Heart left ventricle (tissue), 16 donors: Measurements from ENCODE around the gene IDH3G. TPM values are rescaled to one million over a fixed set of nuclear protein-coding genes. Genes with fewer than 3 reads are reported as not detected.

Source experiments
- ATAC-seq, 4 donors: fragments of 200-7000 bp; cut with Tn5 transposase; one replicate each; pipeline ENCODE4 v1.9.1; 2020 to 2022; ENCODE audit warnings: moderate library complexity in 4 of 4, mild to moderate bottlenecking in 3 of 4, moderate number of reproducible peaks in 1 of 4
- DNase-seq, 5 donors: peaks; one replicate each; pipeline ENCODE4 v3.0.0-alpha.2; 2020
- H3K27ac ChIP-seq, 12 donors: fragments of 200-600 bp; sonication (generic) in 4 of 12; one replicate each; pipeline versions ENCODE4 v1.5.0 to v1.8.0; 2016 to 2022; ENCODE audit warnings: mild to moderate bottlenecking in 2 of 12
- H3K27me3 ChIP-seq, 9 donors: fragments of 200-600 bp; sonication (generic) in 2 of 9; one replicate each; pipeline versions ENCODE4 v1.5.1 to v1.8.0; 2016 to 2022; ENCODE audit warnings: mild to moderate bottlenecking in 3 of 9
- H3K36me3 ChIP-seq, 9 donors: fragments of 200-600 bp; sonication (generic) in 2 of 9; one replicate each; pipeline versions ENCODE4 v1.5.0 to v1.8.0; 2018 to 2022; ENCODE audit warnings: mild to moderate bottlenecking in 2 of 9
- H3K4me1 ChIP-seq, 12 donors: fragments of 200-600 bp; sonication (generic) in 4 of 12; one replicate each; pipeline versions ENCODE4 v1.5.0 to v1.8.0; 2016 to 2022; ENCODE audit warnings: mild to moderate bottlenecking in 3 of 12
- H3K4me3 ChIP-seq, 12 donors: fragments of 200-600 bp; sonication (generic) in 4 of 12; one replicate each; pipeline versions ENCODE4 v1.5.0 to v1.8.0; 2017 to 2022; ENCODE audit warnings: mild to moderate bottlenecking in 9 of 12, moderate library complexity in 4 of 12
- H3K9me3 ChIP-seq, 12 donors: fragments of 200-600 bp; sonication (generic) in 4 of 12; one replicate each; pipeline versions ENCODE4 v1.5.0 to v1.8.0; 2016 to 2022; ENCODE audit warnings: mild to moderate bottlenecking in 1 of 12
- CTCF ChIP-seq, 12 donors: fragments of 200-600 bp; sonication (generic) in 4 of 12; IDR thresholded peaks; one replicate each; pipeline versions ENCODE4 v1.5.0 to v1.8.0; 2018 to 2022; ENCODE audit warnings: antibody characterized with exemption in 12 of 12, mild to moderate bottlenecking in 5 of 12
- POLR2A ChIP-seq, 2 donors: fragments of 450-650 bp; IDR thresholded peaks; one replicate each; pipeline ENCODE4 v1.6.1; 2017; ENCODE audit warnings: antibody characterized with exemption in 2 of 2, mild to moderate bottlenecking in 2 of 2, moderate library complexity in 2 of 2
- WGBS, 4 donors: extraction: QIAGEN DNeasy Blood & Tissue Kit in 2 of 4; methylation state at CpG; one replicate each; pipeline versions ENCODE4 v1.1.5 to v1.1.7; 2013 to 2018; 5-methylcytosine and 5-hydroxymethylcytosine counted together
- intact Hi-C, 10 donors: fragments of 100-400 bp; cut with DNase I; formaldehyde crosslinking; loops; one replicate each; pipeline versions ENCODE4 v1.11.1 to v1.14.2; 2022
- polyA plus RNA-seq, 2 donors: library from polyadenylated mRNA; stranded (reverse); fragments of 200-250 nt; gene quantifications; one replicate each; pipeline ENCODE4 v1.2.3, GENCODE V29; 2013
- total RNA-seq, 9 donors: library from RNA; depleted of rRNA in 2 of 9; stranded (reverse); fragments of >200 nt in 2 of 9; fragmentation: NEBNext Ultra II Directional in 3 of 9; extraction: Animal tissue kit (Norgen Biotek cat#: 25700) in 3 of 9; gene quantifications; one replicate each; pipeline versions ENCODE4 v1.1.0 to v1.2.4, GENCODE V29; 2016 to 2023
- donor health status: ischemic (EF 13 %, LVEDD 7.1; RV severe dilation, severe dysfunction).
- donor health status: healthy with polysubstance abuse.
- donor health status: DM: no; HTN: yes; CAD: no.
- donor health status: DM: no; HTN: no; CAD: no.
- donor health status: ischemic (EF 25% LVEDD 6.9; RV normal size, moderate dysfunction).
- donor health status: ischemic (EF 25% LVEDD 5.7; RV mildly dilated, moderate dysfunction).
- donor health status: healthy.
- donor health status: DM: yes; HTN: yes; CAD: no.
- donor health status: ischemic (EF 35%, LVEDD 5.7; RV mildly dilated, moderate dysfunction).
- donor health status: nonischemic (EF 11% LVEDD 7.7; RV severe dilation, severe dysfunction).
- donor health status: DM: yes; HTN: yes; CAD: no.
- donor health status: PGD.
- donor health status: ischemic (EF 29% LVEDD 5.4; RV normal size, mild dysfunction).
- donor health status: nonischemic (EF 23%, LVEDD 6.1; RV moderate dilation, normal function).

The IDH3G gene
- total and polyA plus RNA-seq, 11 donors: 58.1 to 162 (median 71.4) TPM

GRCh38 chrX:153741446-153741845, 52.7 kb downstream of the IDH3G start:
- H3K9me3 ChIP-seq: no peaks in the 10 kb centered on the region
- H3K27me3 ChIP-seq: peaks cover 0 to 5% (median 0%) of the 10 kb centered on the region in 9 donors
- no peak for ATAC-seq
- H3K4me3 ChIP-seq: no peak overlapping the region
- no peak overlapping the region for H3K27ac ChIP-seq
- no peak for DNase-seq
- WGBS, 4 donors: 80 to 92% (median 85%) methylated on average over 13 to 14 of the region's 14 CpGs
- TF ChIP-seq CTCF (IDR thresholded peaks at IDR 0.05) (no peak), POLR2A (IDR thresholded peaks at IDR 0.05) (no peak)
- intact Hi-C loops: no loop called here
- H3K36me3 ChIP-seq: peaks cover 0 to 10% (median 3%) of the 10 kb centered on the region in 9 donors
- peaks cover 0 to 6% (median 0%) of the 10 kb centered on the region in 12 donors for H3K4me1 ChIP-seq

- H3K36me3 ChIP-seq: peaks cover 0 to 14% (median 5%) of the 10 kb centered on the region in 9 donors
- H3K9me3 ChIP-seq: no peaks in the 10 kb centered on the region
- no peak for DNase-seq
- intact Hi-C loops: no loop called here
- H3K27ac ChIP-seq: no peak overlapping the region
- TF ChIP-seq POLR2A (IDR thresholded peaks at IDR 0.05) (no peak), CTCF (IDR thresholded peaks at IDR 0.05) (no peak)
- WGBS, 4 donors: 86 to 96% (median 88%) methylated on average over 11 to 16 of the region's 16 CpGs
- ATAC-seq: no peak
- peaks cover 0 to 6% (median 0%) of the 10 kb centered on the region in 12 donors for H3K4me1 ChIP-seq
- H3K27me3 ChIP-seq: peaks cover 0 to 3% (median 0%) of the 10 kb centered on the region in 9 donors
- no peak overlapping the region for H3K4me3 ChIP-seq
Measured at GRCh38 chrX:153740631-153741222, 53.4 kb downstream of the IDH3G start.

GRCh38 chrX:153739754-153740486, 54.3 kb downstream of the IDH3G start:
- peak in 1 of 4 donors; percentile 28 for ATAC-seq
- DNase-seq: no peak
- TF ChIP-seq POLR2A (IDR thresholded peaks at IDR 0.05) (no peak), CTCF (IDR thresholded peaks at IDR 0.05) (no peak)
- Histone ChIP-seq H3K27ac (no peak overlapping the region), H3K9me3 (no peaks in the 10 kb centered on the region), H3K4me1 (peaks cover 0 to 6% (median 0%) of the 10 kb centered on the region in 12 donors), H3K4me3 (no peak overlapping the region), H3K36me3 (peaks cover 0 to 14% (median 5%) of the 10 kb centered on the region in 9 donors), H3K27me3 (peaks cover 0 to 3% (median 0%) of the 10 kb centered on the region in 9 donors)
- WGBS, 4 donors: 86 to 91% (median 89%) methylated on average over 12 to 29 of the region's 29 CpGs
- intact Hi-C loops: no loop called here

GRCh38 chrX:153738056-153738605, 56.0 kb downstream of the IDH3G start:
- no peak overlapping the region for H3K27ac ChIP-seq
- peaks cover 0 to 14% (median 5%) of the 10 kb centered on the region in 9 donors for H3K36me3 ChIP-seq
- DNase-seq (no peak), ATAC-seq (no peak)
- TF ChIP-seq CTCF (IDR thresholded peaks at IDR 0.05) (no peak), POLR2A (IDR thresholded peaks at IDR 0.05) (no peak)
- intact Hi-C loops: no loop called here
- no peaks in the 10 kb centered on the region for H3K9me3 ChIP-seq
- H3K4me3 ChIP-seq: no peak overlapping the region
- 86 to 97% (median 94%) methylated on average over 22 to 27 of the region's 27 CpGs for WGBS, 4 donors
- H3K4me1 ChIP-seq: no peaks in the 10 kb centered on the region
- peaks cover 0 to 3% (median 0%) of the 10 kb centered on the region in 9 donors for H3K27me3 ChIP-seq
